ENCODE data around the gene ANGEL1.

DNA sequence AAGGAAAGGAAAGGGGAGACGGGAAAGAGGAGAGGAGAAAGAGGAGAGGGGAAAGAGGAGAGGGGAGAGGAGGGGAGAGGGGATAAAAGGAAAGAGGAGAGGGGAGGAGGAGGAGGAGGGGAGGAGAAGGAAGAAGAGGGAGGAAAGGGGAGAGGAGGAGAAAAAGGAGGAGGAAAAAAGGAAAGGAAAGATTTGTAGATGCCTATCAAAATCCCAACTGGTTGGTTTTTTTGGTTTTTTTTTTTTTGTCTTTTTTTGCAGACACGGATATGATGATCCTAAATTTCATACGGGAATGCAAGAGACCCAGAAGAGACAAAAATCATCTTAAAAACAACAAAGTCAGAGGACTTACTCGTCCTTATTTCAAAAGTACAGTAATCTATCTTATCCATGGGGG is 19.4 kb downstream of the ANGEL1 start:
- no peak for TF ChIP-seq EZH2 (IDR thresholded peaks at IDR 0.05; ENCODE audit: borderline replicate concordance)
- TF ChIP-seq, protein P1, sequence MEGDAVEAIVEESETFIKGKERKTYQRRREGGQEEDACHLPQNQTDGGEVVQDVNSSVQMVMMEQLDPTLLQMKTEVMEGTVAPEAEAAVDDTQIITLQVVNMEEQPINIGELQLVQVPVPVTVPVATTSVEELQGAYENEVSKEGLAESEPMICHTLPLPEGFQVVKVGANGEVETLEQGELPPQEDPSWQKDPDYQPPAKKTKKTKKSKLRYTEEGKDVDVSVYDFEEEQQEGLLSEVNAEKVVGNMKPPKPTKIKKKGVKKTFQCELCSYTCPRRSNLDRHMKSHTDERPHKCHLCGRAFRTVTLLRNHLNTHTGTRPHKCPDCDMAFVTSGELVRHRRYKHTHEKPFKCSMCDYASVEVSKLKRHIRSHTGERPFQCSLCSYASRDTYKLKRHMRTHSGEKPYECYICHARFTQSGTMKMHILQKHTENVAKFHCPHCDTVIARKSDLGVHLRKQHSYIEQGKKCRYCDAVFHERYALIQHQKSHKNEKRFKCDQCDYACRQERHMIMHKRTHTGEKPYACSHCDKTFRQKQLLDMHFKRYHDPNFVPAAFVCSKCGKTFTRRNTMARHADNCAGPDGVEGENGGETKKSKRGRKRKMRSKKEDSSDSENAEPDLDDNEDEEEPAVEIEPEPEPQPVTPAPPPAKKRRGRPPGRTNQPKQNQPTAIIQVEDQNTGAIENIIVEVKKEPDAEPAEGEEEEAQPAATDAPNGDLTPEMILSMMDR (IDR thresholded peaks at IDR 0.05; ENCODE audit: poor library complexity) = no peak
